ENCODE measurements around the gene AHSP.
"Not testable (repeated sequence)": the region's sequence is repeated elsewhere in the genome, so short reads cannot be mapped to it uniquely, and the experiment has no call there.

AHSP gene

DNA sequence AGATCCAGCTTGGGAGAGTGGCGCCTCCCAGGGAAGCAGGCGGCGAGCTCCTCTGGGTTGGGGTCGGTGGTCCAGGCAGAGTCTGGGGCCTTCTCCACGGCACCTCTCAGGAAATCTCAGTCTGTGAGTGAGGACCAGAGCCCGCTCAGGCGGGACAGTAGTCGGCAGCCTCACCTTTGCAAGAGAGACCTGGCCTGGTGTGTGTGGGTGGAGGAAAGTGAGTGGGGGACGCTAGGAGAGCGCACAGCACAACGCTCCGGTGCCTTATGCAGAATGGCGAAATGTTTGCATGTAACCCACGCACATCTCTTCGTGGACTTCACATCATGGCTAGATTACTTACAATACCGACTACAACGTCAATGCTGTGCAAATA is 2.2 kb downstream of the AHSP start:
- in situ Hi-C loops (cut with HindIII; ENCODE audit: low sequenced_read_pairs): no loop called here

DNA sequence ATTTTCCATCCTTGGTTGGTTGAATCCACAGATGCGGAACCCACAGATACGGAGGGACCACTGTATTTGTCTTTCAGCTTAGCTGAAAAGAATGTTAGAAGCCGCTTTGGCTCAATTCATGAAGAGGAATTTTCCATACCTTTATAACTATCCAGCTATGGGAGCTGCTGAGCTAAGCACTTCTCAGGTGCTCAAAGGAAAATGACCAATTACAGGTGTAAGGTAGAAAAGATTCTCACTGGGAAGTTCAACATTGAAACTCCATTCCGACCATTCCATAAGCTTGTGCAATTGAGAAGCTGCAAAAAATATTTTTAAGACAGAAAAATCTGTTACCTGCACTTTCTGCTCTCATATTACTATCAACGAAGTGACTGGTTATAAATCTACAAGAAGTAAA is 2.7 kb downstream of the AHSP start:
- in situ Hi-C loops (cut with HindIII; ENCODE audit: low sequenced_read_pairs): no loop called here

DNA sequence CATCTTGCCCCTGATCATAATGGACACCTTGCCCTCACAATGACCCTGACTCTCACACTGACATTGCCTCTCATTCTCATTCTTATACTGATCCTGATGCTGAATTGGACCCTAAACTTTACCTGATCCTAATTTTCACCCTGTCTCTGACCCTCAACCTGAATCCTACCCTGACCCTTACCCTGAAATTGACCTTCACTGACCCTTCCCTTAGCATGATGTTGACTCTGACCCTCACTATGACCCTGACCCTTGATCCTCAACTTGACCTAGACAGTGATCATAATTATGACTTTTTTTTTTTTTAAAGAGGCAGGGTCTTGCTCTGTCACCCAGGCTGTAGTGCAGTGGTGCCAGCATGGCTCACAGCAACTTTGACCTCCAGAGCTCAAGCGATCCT is 3.4 kb downstream of the AHSP start:
- in situ Hi-C loops (cut with HindIII; ENCODE audit: low sequenced_read_pairs): no loop called here

- in situ Hi-C loops (cut with HindIII; ENCODE audit: low sequenced_read_pairs): no loop called here
Observed at GRCh38 chr16:31532120-31532519, 4.4 kb downstream of the AHSP start.

- in situ Hi-C loops (cut with HindIII; ENCODE audit: low sequenced_read_pairs): no loop called here
Observed at GRCh38 chr16:31532896-31533295, 5.2 kb downstream of the AHSP start.

GRCh38 chr16:31535737-31536136 is 8.0 kb downstream of the AHSP start:
- in situ Hi-C loops (cut with HindIII; ENCODE audit: low sequenced_read_pairs): no loop called here

DNA sequence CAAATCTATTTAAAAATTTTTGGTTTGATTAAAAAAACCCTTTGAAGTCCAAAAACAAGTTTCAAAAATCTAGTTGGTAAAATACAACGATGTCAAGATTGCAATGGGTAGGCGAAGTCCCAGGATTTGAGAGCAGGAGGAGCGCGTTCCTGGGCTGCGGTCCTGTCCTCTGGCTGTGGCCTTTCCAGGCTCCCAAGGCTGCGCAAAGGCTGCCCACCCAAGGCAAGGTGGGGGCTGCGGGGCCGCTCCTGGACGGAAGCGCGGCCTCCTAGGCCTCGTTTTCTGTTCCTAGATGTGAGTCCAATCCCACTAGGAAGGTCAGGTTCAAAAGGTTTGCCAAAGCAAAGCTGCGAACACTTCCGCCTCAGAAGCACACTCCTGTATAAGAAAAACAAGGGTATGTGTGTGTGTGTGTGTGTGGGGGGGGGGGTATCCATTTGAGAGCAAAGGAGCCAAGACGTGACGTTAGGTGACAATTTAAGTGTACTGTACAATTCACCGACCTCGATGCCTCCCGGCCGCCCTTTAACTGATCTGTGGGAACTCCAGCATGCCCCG is 9.2 kb downstream of the AHSP start:
- in situ Hi-C loops (cut with HindIII; ENCODE audit: low sequenced_read_pairs): no loop called here

DNA sequence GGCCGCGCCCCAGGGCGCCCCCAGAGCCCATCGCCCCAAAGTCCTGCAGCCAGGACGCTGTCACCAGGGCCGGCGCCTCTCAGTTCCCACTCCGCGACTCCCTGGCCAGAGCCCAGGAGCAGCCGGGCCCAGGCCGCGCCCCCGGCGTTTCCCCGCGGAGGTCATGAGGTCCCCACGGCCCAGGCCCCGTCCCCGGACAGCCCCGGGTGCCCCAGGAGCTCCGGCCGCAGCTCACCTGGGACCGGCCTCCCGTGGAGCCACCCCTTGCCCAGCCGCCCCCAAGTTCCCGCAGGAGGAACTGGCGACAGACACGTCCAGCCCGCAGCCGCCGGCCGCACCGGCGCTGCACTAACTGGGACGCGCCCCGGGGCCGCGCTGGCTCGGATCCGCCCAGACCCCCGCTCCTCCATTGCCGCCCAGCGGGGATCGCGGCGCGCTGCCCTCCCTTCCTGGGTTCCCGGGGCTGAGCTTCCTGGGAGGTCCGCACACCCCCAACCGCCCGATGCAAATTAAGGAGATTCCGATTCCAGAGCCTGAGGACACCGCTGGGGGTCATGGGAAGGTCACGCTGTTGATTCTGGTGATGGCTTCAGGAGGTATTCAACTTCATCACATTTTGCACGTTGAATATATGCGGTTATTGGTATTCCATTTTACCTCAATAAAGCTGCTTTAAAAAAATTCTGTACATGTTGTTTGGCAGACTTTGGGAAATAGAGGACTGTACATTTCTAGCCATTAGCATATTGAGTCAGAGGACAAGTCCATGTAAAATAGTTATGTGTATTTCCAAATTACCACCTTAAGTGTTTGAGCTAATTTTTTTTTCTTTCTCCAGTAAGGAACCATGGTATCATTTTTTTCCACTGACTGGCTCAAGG is 9.9 kb downstream of the AHSP start:
- in situ Hi-C loops (cut with HindIII; ENCODE audit: low sequenced_read_pairs): no loop called here

DNA sequence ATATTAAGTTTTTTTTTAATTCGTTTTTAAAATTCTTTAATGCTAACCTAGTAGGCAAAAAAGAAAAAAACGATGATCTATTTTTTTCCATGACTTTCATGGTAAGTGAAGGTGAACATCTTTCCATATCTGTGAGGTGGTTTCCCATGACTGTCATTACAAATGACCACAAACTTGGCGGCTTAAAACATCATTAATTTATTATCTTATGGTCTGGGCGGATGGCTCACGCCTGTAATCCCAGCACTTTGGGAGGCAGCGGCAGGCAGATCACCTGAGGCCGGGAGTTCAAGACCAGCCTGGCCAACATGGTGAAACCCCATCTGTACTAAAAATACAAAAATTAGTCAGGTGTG is 10.5 kb downstream of the AHSP start:
- in situ Hi-C loops (cut with HindIII; ENCODE audit: low sequenced_read_pairs): not testable (repeated sequence)

- in situ Hi-C loops (cut with HindIII; ENCODE audit: low sequenced_read_pairs): not testable (repeated sequence)
Observed at GRCh38 chr16:31539762-31540161, 12.1 kb downstream of the AHSP start.

GRCh38 chr16:31542763-31543162 is 15.1 kb downstream of the AHSP start:
- in situ Hi-C loops (cut with HindIII; ENCODE audit: low sequenced_read_pairs): no loop called here

- in situ Hi-C loops (cut with HindIII; ENCODE audit: low sequenced_read_pairs): no loop called here
Observed at GRCh38 chr16:31561426-31562233, 33.9 kb downstream of the AHSP start.

DNA sequence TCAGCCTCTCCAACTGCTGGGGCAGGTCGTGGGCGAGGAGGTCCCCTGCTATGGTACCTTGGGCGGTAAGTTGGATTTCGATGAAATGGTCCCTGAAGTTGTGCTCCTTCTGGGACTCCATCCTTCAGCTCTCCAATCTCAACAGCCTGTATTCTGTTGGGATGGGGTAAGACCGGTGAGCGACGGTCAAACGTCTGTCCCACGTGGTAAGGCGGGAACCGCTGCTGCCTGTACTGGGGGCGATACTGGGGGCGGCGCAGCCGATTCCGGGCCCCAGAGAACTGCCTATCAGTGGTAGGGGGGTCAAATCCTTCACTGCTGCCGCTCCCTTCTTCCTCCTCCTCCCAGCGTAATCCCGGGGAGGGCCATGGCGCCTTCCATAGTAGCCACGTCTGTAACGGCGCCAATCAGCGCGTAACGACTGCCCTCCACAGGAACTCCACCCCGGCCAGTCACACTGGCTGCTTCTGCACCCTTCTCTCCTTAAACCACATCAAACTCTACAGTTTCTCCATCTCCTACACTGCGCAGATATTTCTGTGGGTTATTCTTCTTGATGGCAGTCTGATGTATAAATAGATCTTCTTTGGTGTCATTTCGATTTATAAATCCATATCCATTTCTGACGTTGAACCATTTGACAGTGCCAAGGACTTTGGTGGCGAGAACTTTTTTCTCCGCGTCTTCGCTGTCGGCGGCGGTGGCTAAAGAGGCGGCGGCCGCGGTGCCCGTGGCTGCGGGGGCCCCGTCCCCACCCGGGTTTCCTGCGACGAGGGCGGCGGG is 41.1 kb downstream of the AHSP start:
- in situ Hi-C loops (cut with HindIII; ENCODE audit: low sequenced_read_pairs): no loop called here

- in situ Hi-C loops (cut with HindIII; ENCODE audit: low sequenced_read_pairs): no loop called here
Observed at GRCh38 chr16:31569360-31569717, 41.6 kb downstream of the AHSP start.

DNA sequence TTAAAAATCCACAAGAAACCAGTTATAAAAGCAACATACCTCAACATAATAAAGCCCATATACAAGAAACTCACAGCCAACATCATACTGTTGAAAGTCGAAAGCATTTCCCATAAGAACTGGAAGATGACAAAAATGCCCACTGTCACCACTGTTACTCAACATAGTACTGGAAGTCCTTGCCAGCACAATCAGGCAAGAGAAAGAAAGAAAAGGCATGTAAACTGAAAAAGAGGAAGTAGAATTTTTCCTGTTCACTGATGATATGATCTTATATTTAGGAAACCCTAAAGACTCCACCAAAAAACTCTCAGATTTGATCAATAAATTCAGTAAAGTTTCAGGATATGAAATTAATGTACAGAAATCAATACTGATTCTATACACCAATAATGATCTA is 45.1 kb downstream of the AHSP start:
- in situ Hi-C loops (cut with HindIII; ENCODE audit: low sequenced_read_pairs): no loop called here

DNA sequence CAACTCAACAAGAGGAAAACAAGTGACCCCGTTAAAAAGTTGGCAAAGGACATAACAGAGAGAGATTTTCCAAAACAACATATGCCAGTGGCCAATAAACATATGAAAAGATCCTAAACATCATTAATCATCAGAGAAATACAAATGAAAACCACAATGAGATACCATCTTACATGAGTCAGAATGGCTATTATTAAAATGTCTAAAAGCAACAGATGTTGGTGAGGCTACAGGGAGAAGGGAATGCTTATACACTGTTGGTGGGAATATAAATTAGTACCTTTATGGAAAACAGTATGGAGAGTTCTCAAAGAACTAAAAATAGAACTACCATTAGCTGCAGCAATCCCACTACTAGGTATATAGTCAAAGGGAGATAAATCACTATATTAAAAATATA is 46.5 kb downstream of the AHSP start:
- in situ Hi-C loops (cut with HindIII; ENCODE audit: low sequenced_read_pairs): not testable (repeated sequence)

DNA sequence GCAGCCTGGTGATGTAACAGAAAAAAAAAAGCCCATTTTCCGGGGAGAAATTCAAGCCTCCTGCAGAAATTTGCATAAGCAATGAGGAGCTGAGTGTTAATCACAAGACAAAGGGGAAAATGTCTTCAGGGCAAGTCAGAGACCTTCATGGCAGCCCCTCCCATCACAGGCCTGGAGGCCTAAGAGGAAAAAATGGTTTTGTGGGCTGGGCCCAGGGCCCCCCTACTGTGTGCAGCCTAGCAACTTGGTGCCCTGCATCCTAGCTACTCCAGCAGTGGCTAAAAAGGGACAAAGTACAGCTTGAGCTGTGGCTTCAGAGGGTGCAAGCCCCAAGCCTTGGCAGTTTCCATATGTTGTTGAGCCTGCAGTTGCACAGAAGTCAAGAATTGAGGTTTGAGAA is 49.7 kb downstream of the AHSP start:
- in situ Hi-C loops (cut with HindIII; ENCODE audit: low sequenced_read_pairs): no loop called here
